ENCODE data around the gene UXS1. TPM values are rescaled to one million over a fixed set of nuclear protein-coding genes. Genes with fewer than 3 reads are reported as not detected.

The UXS1 gene
- total RNA-seq, 1 experiment from 2014 or later = 48.8 TPM

DNA sequence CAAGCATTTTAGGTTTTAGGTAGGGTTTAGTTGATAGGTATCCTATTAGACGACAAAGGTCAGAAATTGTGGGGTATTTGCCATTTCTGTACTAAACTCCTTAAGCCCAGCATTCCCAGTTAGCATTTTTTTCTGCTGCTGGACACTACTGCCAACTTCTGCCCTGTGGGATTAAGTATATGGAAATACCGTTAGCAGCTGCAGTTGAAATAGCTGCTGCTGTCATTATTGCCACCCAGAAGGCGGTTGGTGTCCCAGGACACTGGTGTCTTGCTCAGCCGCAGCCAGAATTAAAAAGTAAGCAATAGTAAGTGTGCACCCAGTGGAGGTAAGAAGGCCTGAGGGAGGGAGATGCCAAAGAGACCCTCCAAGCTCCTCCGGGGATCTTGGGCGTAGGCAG lies 1.9 kb upstream of the UXS1 start:
- H3K4me3 ChIP-seq = peak overlapping the region; percentile 95
- peaks cover 30% of the 10 kb centered on the region for H3K4me1 ChIP-seq
- H3K27ac ChIP-seq = peak overlapping the region; percentile 80
- no peaks in the 10 kb centered on the region for H3K27me3 ChIP-seq
- no peaks in the 10 kb centered on the region for H3K36me3 ChIP-seq
- H3K9me3 ChIP-seq (replicated peaks) = no peaks in the 10 kb centered on the region
- peak; percentile 76 to 81 for DNase-seq

GRCh38 chr2:106195456-106195855 lies 1.4 kb upstream of the UXS1 start:
- DNase-seq = peak; percentile 41 to 59
- Histone ChIP-seq H3K27ac (peak overlapping the region; percentile 80), H3K36me3 (no peaks in the 10 kb centered on the region), H3K4me1 (peaks cover 30% of the 10 kb centered on the region), H3K9me3 (replicated peaks) (no peaks in the 10 kb centered on the region), H3K27me3 (no peaks in the 10 kb centered on the region), H3K4me3 (peak overlapping the region; percentile 95)

- no peak for DNase-seq
- peaks cover under 1% of the 10 kb centered on the region; the same call in 1 of the 2 replicates for H3K36me3 ChIP-seq
- peak overlapping the region; percentile 95 for H3K4me3 ChIP-seq
- H3K27ac ChIP-seq = peak overlapping the region; percentile 55
- peaks cover 30% of the 10 kb centered on the region for H3K4me1 ChIP-seq
- no peaks in the 10 kb centered on the region for H3K27me3 ChIP-seq
- no peaks in the 10 kb centered on the region for H3K9me3 ChIP-seq (replicated peaks)
These were observed 468 bp downstream of the UXS1 start for GRCh38 chr2:106193690-106193976.

- Histone ChIP-seq H3K9me3 (replicated peaks) (no peaks in the 10 kb centered on the region), H3K4me3 (peak overlapping the region; percentile 95), H3K27me3 (no peaks in the 10 kb centered on the region), H3K4me1 (peaks cover 27% of the 10 kb centered on the region), H3K36me3 (peaks cover 2% of the 10 kb centered on the region), H3K27ac (peak overlapping the region; percentile 55)
- DNase-seq = peak; percentile 66 to 77
These were observed 1.1 kb downstream of the UXS1 start for GRCh38 chr2:106192752-106193689.

GRCh38 chr2:106191511-106192016 lies 2.5 kb downstream of the UXS1 start:
- no peaks in the 10 kb centered on the region for H3K9me3 ChIP-seq (replicated peaks)
- no peak overlapping the region for H3K27ac ChIP-seq
- H3K4me3 ChIP-seq = no peak overlapping the region
- no peaks in the 10 kb centered on the region for H3K27me3 ChIP-seq
- no peak for DNase-seq
- peaks cover 5% of the 10 kb centered on the region for H3K36me3 ChIP-seq
- H3K4me1 ChIP-seq = peaks cover 15% of the 10 kb centered on the region

DNA sequence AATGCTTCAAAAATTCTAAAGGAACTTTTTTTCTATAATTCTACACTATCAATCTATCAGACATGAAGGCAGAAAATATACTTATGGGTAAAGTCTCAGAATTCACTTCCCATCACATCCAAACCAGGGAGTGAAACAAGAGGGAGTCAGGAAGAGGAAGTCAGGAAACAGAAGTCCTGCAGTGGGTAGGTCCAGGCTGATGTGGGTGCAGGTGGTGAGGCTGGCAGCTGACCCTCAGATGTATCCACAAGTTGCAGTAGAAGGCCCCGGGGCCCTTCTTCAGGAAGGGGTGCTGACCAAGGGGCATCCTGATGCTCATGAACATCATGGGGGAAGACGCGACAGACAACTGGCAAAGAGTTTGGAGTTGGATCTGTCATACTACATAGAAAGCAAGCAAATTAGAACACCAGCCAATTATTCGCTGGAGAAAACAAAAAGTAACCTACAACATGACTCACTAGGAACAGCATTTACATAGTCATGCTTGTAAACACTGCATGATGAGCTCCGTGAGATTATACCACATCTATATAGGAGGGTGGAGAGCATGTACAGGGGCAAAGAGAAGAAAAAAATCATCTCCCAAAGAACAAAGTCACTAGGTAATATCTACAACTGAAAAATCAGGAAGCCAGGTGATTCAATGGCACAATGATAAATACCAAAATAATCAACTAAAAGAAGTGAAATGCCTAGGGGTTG lies 4.2 kb downstream of the UXS1 start:
- Histone ChIP-seq H3K27ac (no peak overlapping the region), H3K4me3 (no peak overlapping the region), H3K36me3 (peaks cover 13% of the 10 kb centered on the region), H3K27me3 (no peaks in the 10 kb centered on the region), H3K4me1 (no peaks in the 10 kb centered on the region; the same call in none of the 2 replicates), H3K9me3 (replicated peaks) (no peaks in the 10 kb centered on the region)
- DNase-seq = no peak

DNA sequence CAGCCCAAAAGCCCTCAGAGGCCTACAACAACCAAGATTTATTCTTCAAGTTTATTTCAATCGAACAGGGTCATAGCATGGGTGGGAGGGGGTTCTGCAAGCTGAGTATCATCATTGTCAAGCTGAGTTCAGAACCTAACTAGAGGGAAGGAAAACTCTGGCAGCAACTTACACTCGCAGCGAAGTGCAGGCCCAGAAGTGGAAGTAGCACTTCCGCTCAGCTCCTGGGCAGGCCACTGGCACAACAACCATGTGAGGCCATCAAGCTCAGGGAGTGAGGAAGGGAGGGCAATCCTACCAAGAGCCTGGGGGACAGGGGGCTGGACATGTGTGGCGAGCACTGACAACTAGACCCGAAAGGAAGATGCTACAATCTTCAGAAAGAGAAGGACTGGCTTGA lies 4.8 kb downstream of the UXS1 start:
- no peak overlapping the region for H3K27ac ChIP-seq
- no peaks in the 10 kb centered on the region for H3K9me3 ChIP-seq (replicated peaks)
- no peaks in the 10 kb centered on the region; the same call in none of the 2 replicates for H3K4me1 ChIP-seq
- H3K4me3 ChIP-seq = no peak overlapping the region
- H3K36me3 ChIP-seq = peaks cover 13% of the 10 kb centered on the region
- H3K27me3 ChIP-seq = no peaks in the 10 kb centered on the region
- DNase-seq = no peak

DNA sequence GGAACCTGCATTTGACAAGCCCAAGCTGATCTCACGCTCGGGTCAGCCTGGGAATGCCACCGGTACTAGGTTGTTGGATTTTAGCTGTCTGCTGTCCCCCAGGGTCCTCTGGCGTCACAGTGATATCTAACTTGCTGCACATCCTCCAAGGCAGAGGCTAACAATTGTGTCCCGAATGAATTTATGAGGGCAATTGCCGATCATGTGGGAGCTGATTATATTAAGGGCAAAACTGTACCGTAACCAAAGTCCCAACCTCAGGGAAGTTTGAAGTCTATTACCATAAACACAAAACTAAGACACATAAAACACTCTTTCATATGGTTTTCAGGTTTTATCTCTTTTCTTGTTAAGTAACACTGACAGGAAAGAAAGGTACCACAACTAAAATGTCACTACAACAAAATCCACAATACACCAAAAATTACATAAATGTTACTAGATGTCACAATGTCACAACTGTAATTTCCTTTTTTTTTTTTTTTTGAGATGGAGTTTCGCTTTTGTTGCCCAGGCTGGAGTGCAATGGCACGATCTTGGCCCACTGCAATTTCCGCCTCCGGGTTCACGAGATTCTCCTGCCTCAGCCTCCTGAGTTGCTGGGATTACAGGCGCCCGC lies 6.7 kb downstream of the UXS1 start:
- H3K4me1 ChIP-seq = no peaks in the 10 kb centered on the region; the same call in 1 of the 2 replicates
- DNase-seq = no peak

GRCh38 chr2:106185475-106186184 lies 8.5 kb downstream of the UXS1 start:
- Histone ChIP-seq H3K27ac (no peak overlapping the region), H3K27me3 (no peaks in the 10 kb centered on the region), H3K4me1 (no peaks in the 10 kb centered on the region), H3K4me3 (no peak overlapping the region), H3K36me3 (peaks cover 13% of the 10 kb centered on the region), H3K9me3 (replicated peaks) (no peaks in the 10 kb centered on the region)
- DNase-seq = no peak

More for the DNA sequence above, 6.7 kb downstream of the UXS1 start:
- no peak overlapping the region for H3K4me3 ChIP-seq
- no peaks in the 10 kb centered on the region for H3K27me3 ChIP-seq
- H3K36me3 ChIP-seq = peaks cover 13% of the 10 kb centered on the region
- H3K27ac ChIP-seq = no peak overlapping the region
- H3K9me3 ChIP-seq (replicated peaks) = no peaks in the 10 kb centered on the region

DNA sequence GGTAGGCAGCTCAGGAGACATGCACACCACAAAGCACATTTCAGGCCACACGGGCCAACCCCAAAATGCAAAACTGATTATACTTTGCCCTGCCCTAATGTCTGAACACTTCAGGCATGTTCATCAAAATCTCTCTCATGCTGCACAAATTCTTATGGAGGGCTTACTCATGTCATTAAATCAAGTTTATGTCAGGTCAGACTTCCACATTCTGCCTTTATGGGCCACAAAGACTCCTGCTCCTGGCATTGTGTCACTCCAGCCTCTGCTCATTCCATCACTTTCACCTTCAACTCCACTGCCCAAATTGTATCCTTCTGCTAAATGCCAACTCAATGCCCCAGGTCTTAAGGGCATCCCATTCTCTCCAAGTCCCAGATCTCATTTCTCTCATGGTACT lies 9.2 kb downstream of the UXS1 start:
- Histone ChIP-seq H3K27me3 (no peaks in the 10 kb centered on the region), H3K27ac (no peak overlapping the region), H3K4me3 (no peak overlapping the region), H3K4me1 (no peaks in the 10 kb centered on the region), H3K9me3 (replicated peaks) (no peaks in the 10 kb centered on the region), H3K36me3 (peaks cover 13% of the 10 kb centered on the region; the same call in 1 of the 2 replicates)
- no peak for DNase-seq

GRCh38 chr2:106184394-106184793 lies 9.7 kb downstream of the UXS1 start:
- Histone ChIP-seq H3K4me1 (no peaks in the 10 kb centered on the region), H3K27ac (no peak overlapping the region), H3K4me3 (no peak overlapping the region), H3K36me3 (peaks cover 13% of the 10 kb centered on the region; the same call in 1 of the 2 replicates), H3K9me3 (replicated peaks) (no peaks in the 10 kb centered on the region), H3K27me3 (no peaks in the 10 kb centered on the region)
- DNase-seq = no peak

DNA sequence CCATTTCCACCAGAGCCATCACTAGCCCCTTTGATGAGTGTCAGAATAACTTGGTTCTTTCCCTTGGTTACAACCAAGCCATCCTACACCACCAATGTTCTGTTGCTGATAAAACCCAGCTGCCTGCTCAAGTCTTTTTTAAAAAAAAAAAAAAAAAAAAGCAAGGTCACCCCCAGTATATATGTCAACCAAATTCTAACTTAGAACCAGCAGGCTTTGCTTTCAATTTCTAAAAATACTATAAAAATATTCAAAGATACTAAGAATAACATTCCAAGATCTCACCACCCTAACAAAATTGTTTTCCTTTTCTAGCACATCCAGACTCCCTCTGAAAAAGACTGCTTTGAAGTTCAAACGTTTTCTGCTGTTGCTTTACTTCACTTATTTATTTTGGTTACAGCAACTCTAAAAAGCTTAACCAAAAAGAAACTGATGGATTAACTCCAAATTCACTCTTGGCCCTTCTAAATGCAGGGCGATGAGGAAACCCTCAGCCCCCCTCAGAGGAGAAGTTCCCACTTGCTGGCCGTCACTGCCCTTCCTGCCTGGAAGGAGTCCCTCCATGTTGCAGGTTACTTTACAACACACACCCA lies 10.9 kb downstream of the UXS1 start:
- Histone ChIP-seq H3K36me3 (0 out of 2 replicates have a peak, but pooled peaks cover 10% of the 10 kb centered on the region), H3K4me3 (no peak overlapping the region), H3K9me3 (replicated peaks) (no peaks in the 10 kb centered on the region), H3K27ac (no peak overlapping the region), H3K27me3 (no peaks in the 10 kb centered on the region), H3K4me1 (no peaks in the 10 kb centered on the region)
- no peak for DNase-seq

DNA sequence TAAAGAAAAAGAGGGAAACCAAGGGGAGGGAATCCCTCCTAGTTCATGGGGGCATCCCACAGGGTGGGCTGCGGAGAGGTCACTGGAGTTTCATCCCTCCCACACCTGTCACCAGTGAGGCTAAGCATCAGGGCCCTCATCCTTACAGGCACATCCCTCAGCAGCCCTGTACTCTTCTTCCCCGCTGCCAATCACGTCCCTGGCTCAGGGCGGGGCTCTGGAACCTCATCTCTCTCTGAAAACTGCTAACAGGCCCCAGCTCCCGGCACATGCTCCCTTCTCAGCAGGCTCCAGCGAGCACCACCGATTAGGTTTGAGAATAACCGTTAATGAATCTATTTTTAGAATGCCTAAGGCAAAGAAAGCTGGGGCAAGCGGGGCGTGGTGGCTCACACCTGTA lies 13.0 kb downstream of the UXS1 start:
- H3K9me3 ChIP-seq (replicated peaks) = no peaks in the 10 kb centered on the region
- H3K4me1 ChIP-seq = no peaks in the 10 kb centered on the region
- DNase-seq = no peak
- H3K36me3 ChIP-seq = 0 out of 2 replicates have a peak, but pooled peaks cover 4% of the 10 kb centered on the region
- H3K27ac ChIP-seq = no peak overlapping the region
- no peak overlapping the region for H3K4me3 ChIP-seq
- H3K27me3 ChIP-seq = no peaks in the 10 kb centered on the region

DNA sequence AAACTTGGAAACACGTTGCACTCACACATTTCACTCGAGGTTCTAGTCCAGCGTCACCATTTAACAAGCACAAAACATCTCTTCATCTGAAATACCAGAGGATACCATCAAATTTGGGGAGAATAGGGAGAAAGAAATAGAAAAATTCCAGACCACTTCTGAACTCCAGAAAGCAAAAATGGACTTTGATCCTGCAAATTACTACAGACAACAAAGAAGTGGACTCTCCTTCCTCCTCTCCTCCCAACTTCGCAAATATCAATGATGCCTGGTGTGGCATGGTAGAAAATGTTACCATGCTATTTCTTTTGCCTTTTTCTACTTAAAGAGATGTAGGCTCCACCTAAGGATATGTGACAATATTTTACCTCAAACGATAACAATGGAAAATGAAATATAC lies 13.5 kb downstream of the UXS1 start:
- Histone ChIP-seq H3K27me3 (no peaks in the 10 kb centered on the region), H3K9me3 (replicated peaks) (no peaks in the 10 kb centered on the region), H3K36me3 (0 out of 2 replicates have a peak, but pooled peaks cover 2% of the 10 kb centered on the region), H3K27ac (no peak overlapping the region), H3K4me1 (no peaks in the 10 kb centered on the region), H3K4me3 (no peak overlapping the region)
- no peak for DNase-seq

All from SJCRH30 (cell line).